Occipital lobe (tissue), 2 donors: ENCODE measurements around the gene CMTM4. TPM values are rescaled to one million over a fixed set of nuclear protein-coding genes. Genes with fewer than 3 reads are reported as not detected.
"Not testable (repeated sequence)": the region's sequence is repeated elsewhere in the genome, so short reads cannot be mapped to it uniquely, and the experiment has no call there.

Experiments used
- DNase-seq: peaks from one replicate; lab custom pipeline; 2025; lab: John Stamatoyannopoulos, UW
- total RNA-seq: library from RNA; depleted of rRNA; stranded (reverse); fragments of >200 nt; gene quantifications from one replicate; pipeline ENCODE4 v1.2.3, GENCODE V29; 2014

The CMTM4 gene
- total RNA-seq, 1 donor from 2014 or later, result 70.7 TPM

DNA sequence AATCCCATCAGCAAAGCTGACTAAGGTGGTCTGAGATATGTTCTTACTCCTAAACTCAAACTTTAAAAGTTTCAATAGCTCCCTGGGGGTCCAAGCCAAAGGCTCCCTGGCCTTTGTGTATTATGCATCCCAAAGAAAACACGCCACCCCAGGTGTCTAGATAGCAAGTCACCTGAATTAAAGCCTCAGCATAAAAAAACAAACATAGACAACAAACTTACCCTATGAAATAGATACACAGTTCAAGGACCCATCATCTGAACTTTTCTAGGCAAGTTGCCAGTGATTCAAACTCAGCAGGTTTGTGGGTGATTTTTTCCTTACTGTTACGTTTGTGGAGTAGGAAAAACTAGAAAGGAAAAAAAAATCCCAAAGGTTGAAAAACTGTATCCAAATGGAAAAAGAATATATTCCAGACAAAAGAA, 79.5 kb downstream of the CMTM4 start:
- DNase-seq, result no peak

DNA sequence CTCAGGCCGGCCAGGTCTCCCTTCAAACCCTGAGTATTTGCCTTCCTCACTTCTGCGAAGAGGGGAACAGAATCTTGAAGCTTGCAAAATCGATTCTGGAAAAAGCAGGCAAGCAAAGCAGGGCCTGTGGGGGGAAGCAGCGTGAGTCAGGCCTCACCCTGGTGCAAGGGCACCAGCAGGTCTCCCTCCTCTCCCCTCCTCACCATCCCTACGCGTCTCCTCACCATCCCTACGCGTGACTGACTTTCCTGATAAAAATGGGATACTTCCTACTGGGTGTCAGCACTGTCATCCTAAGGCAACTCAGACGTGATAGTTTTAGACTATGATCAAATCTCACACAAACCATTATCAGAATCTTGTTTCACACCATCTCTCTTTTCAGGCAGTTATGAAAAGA, 80.0 kb downstream of the CMTM4 start:
- no peak for DNase-seq

DNA sequence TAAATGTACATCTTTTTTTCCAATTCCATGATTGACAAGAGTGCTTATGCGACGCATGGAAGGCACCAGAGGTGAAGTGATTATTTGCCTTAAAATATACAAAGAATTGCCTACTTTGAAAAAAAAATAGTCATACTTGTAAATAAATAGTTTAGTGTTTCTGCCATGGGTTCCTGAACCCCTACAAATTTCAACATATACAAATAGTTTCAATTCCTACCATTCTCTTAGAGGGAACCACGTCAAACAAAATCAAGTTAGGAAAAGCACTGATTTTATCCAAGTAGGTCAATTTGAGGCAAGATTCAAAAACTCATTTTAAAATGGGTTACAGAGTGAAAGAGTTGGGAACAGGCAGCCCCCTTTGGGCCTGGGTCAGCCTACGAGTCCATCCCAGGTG, 80.4 kb downstream of the CMTM4 start:
- DNase-seq, result no peak

DNA sequence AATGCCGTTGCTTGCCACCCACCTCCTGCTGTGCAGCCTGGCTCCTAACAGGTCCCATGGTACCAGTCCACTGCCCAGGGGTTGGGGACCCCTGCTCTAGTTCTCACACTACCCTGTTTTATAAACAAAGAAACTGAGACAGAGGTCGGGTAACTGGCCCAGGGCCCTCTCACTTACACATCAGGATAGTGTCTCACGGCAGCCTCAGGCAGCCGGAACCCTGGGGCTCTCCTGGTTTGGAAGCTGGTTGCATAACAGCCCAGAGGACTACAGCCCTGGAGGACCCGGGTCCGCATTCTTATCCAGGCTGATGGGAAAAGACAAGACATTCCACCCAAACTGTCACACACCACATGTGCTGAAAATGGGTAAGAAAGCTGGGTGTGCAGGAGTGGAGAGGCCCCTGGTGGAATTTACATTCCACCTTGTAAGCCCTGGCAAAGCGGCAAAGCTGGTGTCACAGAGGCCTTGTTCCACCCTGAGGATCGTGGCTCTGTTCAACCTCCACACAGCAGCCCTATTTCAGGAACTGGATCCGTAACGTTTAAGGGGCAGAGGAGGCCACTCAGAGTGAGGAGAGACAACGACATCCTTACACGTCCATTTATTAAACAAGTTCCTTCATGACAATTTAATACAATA, 82.3 kb downstream of the CMTM4 start:
- DNase-seq, result no peak

DNA sequence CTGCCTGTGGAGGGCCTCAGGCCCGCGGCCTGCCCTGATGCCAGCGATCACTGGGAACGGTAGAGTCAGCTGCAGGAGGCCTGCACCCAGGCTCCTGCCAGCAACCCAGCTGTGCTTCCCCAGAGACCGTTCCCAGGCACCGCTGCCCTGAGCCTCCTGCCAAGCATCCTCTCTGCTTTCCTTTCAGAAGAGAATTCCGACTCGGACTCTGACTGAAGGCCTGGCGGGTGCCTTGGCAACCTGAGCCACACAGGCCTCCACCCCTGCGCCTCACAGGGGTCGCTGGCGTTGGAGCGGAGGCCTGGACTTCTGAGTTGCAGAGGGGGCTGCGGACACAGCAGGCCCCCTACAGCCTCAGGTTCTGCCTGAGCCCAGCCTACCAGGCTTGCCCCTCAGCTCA, 84.1 kb downstream of the CMTM4 start:
- DNase-seq, result no peak

DNA sequence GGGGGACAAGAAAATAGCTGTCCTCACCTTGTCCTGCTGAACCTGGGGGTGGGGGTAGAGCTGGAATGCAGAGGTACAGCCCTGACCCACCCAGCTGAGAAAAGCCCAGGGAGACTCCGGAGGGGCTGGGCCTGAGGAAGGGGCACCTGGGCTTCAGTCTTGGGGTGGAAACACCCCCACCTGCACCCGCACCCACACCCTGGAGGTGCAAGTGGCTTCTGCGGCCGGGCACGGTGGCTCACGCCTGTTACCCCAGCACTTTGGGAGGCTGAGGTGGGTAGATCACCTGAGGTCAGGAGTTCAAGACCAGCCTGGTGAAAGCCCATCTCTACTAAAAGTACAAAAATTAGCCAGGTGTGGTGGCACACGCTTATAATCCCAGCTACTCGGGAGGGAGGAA, 84.6 kb downstream of the CMTM4 start:
- not testable (repeated sequence) for DNase-seq

DNA sequence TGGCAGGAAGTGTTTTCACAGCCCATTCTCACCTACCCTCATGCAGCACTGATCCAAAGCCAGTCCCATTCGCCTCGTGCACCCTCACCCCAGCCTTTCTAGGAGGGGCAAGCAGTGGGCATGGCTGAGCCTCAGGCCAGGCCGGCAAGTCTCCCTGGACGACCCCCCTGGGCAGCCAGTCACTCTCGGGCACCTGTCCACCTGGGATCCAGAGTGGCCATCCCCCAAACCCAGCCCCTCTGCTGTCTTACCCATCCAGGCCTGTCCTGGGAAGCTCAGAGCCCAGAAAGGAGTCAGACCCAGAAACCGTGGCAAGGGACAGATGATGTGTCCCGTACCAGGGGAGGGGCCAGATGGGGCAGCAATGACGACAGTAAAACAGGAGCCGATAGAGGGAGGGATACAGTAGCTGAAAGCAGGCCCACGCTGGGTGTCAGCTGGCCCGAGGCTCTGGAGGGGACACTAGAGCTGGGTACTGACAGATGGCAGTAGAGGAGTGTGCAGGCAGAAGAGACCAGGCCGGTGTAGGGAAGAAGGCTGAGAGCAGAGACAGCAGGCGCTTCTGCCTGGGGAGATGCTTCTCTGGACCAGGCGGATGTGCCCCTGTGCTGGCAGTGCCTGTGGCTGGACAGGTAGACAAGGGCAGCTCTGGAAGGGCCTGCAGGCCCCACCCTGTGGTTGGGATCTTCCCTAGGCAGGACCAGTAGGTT, 86.3 kb downstream of the CMTM4 start:
- DNase-seq, result no peak

DNA sequence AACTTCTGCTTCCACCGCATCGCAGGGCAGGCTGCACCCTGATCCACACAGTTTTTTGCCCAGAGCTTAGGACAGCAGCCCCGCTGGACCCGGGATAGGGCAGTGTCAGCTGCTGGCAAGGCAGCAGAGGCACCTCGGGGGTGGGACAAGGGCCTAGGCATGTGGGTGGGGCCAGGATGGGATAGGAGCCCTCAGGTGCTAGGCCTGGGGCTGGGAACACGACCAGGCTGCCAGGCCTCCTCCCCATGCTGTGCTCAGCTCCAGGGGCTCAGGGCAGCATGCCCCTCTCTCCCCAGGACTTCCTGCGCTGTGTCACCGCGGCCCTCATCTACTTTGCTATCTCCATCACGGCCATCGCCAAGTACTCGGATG, 87.4 kb downstream of the CMTM4 start:
- no peak for DNase-seq

DNA sequence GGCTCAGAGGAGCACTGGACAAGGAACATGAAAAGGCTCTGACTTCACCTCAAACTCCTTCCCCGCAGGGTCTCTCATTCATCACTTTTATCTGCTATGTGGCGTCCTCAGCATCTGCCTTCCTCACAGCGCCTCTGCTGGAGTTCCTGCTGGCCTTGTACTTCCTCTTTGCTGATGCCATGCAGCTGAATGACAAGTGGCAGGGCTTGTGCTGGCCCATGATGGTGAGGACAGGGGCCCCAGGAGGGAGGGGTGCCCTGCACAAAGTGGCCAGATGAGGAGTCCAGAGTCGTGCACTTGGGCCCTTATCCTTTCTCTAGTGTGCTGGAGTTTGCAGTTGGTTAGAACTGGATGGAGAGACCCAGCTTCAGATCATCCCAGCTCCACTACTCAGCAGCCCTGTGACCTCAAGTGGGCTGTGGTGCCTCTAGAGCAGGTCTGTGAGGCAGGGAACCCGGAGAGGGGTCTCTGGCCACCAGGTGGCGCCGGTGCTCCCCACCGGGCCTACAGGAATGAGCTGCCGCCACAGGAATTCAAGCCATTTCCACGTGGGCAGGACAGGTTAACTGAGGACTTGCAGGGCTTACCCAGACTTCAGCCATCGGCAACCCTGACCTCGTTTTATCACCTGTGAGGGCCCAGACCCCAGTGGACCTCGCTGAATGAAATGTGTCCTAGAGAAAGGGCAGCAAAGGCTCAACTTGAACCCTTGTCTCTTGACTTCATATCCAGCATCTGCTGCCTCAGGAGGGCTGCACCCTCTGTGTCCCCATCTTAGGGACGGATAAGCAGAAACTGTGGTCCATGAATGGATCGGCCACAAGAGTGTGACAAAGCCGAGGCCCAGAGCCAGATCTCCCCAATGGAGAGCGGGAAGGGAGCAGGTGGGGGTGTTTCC, 88.1 kb downstream of the CMTM4 start:
- peak; percentile 67 for DNase-seq

DNA sequence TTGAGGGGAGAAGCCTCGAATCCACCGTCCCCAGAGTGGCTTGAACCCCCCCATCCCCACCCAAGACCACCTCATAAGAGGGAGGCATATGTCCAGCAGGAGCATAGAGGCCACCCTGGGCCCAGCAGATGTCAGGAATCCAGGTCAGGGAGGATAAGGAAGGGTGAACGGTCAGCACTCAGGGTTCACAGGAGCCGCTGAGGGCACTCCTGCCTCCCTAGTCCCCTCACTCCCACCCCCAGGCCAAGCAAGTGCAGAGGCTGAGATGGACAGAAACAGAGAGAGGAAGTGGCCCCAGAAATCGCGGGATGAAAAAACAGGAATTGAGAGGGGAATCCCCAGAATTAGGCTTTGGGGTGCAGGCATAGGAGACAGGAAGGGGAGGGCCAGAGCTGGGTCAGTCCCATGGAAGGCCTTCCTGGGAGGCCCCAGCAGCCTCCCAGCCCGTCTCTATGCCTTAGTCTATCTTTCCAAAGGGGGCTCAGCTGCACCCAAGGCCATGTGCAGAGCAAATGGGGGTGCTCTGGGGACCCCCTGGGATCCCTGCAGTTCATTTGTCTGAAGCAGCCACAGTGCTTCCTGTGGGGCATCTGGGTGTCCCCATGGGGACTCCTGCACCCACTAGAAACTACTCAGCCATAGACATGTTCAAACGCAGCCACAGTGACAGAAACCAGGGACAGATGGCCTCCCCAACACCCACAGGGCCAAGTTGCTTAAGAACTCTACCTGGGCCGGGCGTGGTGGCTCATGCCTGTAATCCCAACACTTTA, 90.4 kb downstream of the CMTM4 start:
- no peak for DNase-seq

DNA sequence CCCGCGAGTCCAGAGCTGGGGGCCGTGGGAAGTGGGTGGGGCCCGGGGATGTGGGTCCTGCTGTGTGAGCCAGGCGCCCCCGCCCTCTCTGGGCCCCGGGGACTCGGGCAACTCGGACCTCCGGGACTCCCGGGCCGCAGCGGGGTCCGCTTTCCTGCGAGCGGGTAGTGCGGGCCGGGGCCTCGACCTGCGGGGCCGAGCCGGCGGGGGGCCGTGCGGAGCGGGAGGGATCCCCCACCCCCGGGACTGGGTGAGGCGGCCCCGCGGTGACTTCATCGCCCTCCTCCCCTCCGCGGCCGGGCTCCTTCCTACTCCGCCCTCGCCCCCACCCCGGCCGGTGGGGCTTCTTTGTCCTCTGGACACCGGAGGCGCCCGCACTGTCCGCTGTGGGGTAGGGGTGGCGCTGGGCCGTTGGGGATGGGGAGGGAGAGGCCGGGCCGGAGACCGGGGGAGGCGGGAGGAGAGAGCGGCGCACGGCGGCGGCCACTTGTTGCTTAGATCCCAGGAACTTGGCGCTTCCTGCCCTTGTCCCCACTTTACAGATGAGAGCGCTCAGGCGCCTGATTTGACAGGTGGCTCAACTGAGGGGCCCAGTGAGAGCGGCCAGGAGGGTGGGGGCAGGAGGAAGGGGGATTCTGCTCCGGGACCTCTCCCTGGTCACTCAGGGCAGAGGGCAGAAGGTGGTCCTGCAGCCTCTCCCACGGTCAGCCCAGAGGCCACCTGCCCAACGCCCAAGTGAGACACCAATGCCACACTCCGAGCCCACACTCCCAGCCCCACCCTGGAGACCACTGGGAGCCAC, 91.2 kb downstream of the CMTM4 start:
- DNase-seq, result no peak

DNA sequence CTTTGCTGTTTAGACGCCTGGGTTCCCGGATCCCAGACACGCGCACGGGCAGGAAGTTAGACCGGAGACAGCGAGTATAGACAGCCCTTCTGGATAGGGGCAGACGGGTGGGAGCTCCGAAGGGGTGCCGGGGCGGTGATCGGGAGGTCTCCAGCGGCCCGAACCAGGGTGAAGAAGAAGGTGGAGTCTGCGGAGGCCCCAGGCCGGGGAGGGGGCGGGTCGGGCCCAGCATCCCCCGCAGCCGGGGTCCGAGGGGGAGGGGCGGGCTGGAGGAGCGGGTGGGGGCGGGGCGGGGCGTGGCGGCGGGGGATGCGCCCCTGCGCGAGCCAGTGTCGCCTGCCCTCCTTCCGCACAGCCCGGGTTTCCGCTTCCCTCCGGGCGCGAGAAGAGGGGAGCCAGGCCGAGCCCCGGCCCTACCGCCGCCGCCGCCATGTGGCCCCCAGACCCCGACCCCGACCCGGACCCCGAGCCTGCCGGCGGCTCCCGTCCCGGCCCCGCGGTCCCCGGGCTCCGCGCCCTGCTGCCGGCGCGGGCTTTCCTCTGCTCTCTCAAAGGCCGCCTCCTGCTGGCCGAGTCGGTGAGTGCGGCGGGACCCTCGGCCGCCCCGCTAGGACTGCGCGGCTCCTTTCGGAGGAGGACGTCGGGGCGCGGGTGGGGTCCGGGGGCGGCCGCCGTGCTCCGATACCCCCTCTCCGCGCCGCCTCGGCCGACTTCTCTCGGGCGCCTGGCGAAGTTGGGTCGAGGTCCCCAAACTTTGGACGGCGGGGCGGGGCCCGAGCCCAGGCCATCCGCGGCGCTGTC, 92.0 kb downstream of the CMTM4 start, which contains the start of gene CMTM3:
Gene CMTM3, plus strand, starts transcription at position 329 of the 801 bp plus-strand sequence. Its CDS starts 102 bp downstream, at position 431.
- DNase-seq, result no peak

DNA sequence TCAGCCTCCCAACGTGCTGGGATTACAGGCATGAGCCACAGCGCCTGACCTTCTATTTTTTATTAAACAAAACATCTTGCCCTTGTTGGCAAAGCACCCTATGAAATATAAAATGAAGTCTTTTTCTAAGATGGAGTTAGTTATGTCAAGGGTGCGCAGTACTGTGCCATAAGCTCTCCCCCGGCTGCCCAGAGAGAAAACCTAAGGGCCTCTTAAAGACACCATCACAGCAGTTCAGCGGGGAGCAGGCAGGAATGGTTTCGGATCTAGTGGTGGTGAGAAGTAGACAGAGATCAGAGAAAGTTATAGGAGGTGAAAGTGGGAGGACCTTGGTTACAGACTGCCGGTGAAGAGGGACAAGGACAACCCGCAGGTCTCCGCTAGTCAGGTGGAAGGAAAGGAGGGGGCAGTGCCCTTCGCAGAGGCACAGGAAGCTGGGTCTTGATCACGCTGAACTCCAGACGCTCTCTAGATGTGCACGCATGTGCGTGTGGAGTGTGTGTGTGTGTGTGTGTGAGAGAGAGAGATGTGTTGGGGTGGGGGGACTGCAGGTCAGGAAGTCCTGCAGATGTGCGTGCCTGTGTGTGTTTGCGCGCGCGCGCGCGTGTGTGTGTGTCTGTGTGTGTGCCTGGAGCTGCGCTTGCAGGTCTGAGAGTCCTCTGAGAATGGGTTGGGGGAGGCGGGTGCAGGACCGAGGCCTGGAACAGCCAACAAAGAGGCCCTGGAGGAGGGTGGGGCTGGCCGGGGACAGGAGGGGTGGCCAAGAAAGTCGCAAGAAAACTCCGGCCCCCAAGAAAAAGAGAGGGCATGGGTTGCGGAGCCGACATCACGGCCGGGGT, 92.8 kb downstream of the CMTM4 start:
- no peak for DNase-seq

DNA sequence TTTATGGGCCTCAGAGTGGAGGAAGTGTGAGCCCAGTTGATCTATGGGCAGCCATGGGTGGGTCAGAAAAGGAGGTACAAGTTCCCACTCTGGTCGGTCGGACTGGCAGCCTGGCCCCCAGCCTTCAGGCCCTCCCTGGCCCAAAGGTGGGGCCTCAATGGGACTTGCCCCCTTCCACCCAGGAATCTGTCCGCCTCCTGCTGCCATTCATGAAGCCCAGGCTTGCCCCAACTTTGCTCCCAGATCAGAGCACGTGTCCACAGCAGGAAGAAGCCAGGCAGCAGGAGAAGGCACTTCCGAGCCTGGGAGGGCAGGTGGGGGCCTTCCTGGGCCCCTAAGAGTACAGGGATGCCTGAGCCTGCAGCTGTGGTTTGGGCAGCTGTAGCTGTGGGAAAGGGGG, 95.1 kb downstream of the CMTM4 start:
- DNase-seq, result no peak

DNA sequence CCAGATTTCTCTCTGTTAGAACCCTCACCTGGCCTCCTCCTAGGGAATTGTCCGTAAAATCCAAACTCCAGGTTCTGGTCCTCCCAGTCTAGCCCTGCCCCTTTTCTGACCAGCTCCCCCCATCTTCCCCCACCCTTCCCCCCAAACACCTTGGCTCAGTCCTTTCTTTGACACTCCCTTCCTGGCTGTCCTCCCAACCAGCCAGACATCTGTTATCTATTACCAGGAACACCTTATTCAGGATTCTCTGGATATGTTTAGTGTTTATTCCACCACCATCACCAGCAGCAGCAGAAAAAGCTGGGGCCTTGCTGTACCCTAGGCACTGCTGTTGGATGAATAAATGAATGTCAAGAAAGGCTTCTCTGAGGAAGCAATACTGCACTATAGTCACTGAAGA, 96.1 kb downstream of the CMTM4 start:
- DNase-seq, result no peak

DNA sequence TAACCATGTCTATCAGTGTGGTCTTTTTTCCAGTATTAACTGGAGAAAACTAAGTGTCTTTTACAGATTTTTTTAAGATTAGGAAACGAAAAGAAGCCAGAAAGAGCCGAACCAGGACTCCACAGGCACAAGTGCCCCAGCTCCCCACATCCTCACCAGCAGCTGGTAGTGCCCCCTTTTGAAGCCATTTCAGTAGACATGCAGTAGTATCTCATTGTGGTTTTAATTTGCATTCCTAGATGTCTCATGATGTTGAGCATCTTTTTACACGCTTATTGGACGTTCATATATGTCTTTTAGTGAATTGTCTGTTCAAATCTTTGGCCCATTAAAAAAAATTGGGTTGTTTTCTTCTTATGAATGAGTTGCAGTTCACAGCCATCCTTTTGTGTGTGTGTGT, 96.8 kb downstream of the CMTM4 start:
- DNase-seq, result no peak

DNA sequence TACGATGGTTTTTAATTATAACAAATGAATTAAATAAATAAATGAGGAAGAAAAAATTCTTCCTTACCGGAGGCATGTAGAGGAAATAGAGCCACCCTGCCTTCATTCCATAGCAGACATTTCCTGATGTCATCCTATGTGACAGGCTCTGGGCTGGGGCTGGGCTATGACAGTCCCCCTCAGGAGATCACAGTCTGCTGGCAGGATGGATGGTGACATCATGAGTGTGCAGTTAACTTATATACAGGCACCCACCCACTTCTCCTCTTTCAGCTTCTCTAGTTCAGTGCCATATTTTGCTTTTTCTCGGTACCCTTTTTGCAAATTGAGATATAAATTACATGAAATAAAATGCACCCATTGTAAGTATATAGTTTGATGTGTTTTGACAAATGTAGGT, 98.4 kb downstream of the CMTM4 start:
- no peak for DNase-seq

DNA sequence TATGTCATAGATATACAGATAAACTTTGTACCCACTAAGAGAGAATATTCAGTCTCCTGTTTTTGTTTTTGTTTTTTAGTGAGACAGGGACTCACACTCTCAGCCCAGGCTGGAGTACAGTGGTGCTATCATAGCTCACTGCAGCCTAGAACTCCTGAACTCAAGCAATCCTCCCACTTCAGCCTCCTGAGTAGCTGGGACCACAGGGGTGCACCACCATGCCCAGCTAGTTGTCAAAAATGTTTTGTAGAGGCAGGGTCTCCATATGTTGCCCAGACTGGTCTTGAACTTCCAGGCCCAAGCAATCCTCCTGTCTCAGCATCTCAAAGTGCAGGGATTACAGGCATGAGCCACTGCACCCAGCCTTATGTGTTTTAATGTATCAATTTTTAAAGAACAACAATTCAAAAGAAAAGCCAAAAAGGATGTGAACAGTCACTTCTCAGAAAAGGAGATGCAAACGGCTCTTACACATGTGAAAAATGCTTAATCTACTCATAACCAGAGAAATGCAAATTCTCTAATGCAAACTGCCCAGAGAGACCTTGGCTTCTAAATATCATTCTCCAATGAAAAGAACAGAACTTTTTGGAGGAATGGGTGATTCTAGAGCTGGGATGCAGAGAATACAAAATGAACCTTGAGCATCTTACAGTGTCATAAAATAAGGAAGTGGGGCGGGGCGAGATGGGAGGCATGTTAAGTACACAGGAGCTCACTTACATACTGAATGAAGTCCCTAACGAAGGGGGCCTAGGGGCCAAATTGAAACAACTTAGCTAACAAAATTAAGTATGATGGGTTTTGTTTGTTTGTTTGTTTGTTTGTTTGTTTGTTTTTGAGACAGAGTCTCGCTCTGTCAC, 99.3 kb downstream of the CMTM4 start:
- DNase-seq, result no peak
